Cardiac septum (tissue), 1 donor: ENCODE results near the gene TTC31. TPM values are rescaled to one million over a fixed set of nuclear protein-coding genes. Genes with fewer than 3 reads are reported as not detected.
"Not testable (repeated sequence)": the region's sequence is repeated elsewhere in the genome, so short reads cannot be mapped to it uniquely, and the experiment has no call there.

Source experiments
- DNase-seq: peaks from one replicate; pipeline ENCODE4 v3.0.0-alpha.2; 2020; ENCODE audit warnings: low spot score
- intact Hi-C: fragments of 100-400 bp; cut with DNase I; formaldehyde crosslinking; loops from one replicate; pipeline ENCODE4 v1.14.0; 2022
- total RNA-seq: library from RNA; stranded (reverse); fragmentation: NEBNext Ultra II Directional; extraction: Animal tissue kit (Norgen Biotek cat#: 25700); gene quantifications from one replicate; pipeline ENCODE4 v1.2.1, GENCODE V29; 2021
- donor health status: DM: no; HTN: no; CAD: no.

The TTC31 gene
- total RNA-seq, 1 donor from 2014 or later = 11.2 TPM

- DNase-seq = no peak
- intact Hi-C loops = no loop called here
Observed at GRCh38 chr2:74474899-74475298, 8.0 kb upstream of the TTC31 start.

GRCh38 chr2:74481431-74481830 is 1.4 kb upstream of the TTC31 start:
- DNase-seq = no peak
- intact Hi-C loops = no loop called here

- no peak for DNase-seq
- intact Hi-C loops = loop anchor here (1.0 kb wide), 1 partner anchor 47 kb away; the partner anchor contains the start of genes AUP1 and HTRA2
Observed at GRCh38 chr2:74481961-74482800, 700 bp upstream of the TTC31 start.

- not testable (repeated sequence) for DNase-seq
- intact Hi-C loops = loop anchor here (1.0 kb wide), 2 partner anchors 29 to 104 kb away; no protein-coding TSS in a partner anchor
Observed at GRCh38 chr2:74483675-74484164, 839 bp downstream of the TTC31 start.

GRCh38 chr2:74486141-74486540 is 3.3 kb downstream of the TTC31 start:
- intact Hi-C loops = no loop called here
- DNase-seq = no peak

GRCh38 chr2:74488643-74489481 is 6.0 kb downstream of the TTC31 start:
- DNase-seq = no peak
- intact Hi-C loops = no loop called here

GRCh38 chr2:74489906-74490305 is 7.0 kb downstream of the TTC31 start:
- DNase-seq = no peak
- intact Hi-C loops = no loop called here

GRCh38 chr2:74491648-74492544 is 9.0 kb downstream of the TTC31 start:
- DNase-seq = no peak
- intact Hi-C loops = no loop called here

- intact Hi-C loops = no loop called here
- no peak for DNase-seq
Observed at GRCh38 chr2:74493546-74493945, 10.7 kb downstream of the TTC31 start.

- no peak for DNase-seq
- intact Hi-C loops = no loop called here
Observed at GRCh38 chr2:74495440-74495839, 12.6 kb downstream of the TTC31 start.

- DNase-seq = no peak
- intact Hi-C loops = no loop called here
Observed at GRCh38 chr2:74496997-74497776, 14.3 kb downstream of the TTC31 start.

GRCh38 chr2:74497777-74498499 is 15.1 kb downstream of the TTC31 start:
- no peak for DNase-seq
- intact Hi-C loops = no loop called here

GRCh38 chr2:74498500-74499266 is 15.8 kb downstream of the TTC31 start:
- intact Hi-C loops = no loop called here
- no peak for DNase-seq

- DNase-seq = no peak
- intact Hi-C loops = no loop called here
Observed at GRCh38 chr2:74499267-74499939, 16.5 kb downstream of the TTC31 start, which contains the start of gene LBX2. LBX2 (minus strand) TSS chr2:74499603; CDS start chr2:74499537, 66 bp downstream.

- intact Hi-C loops = loop anchor here (5.0 kb wide), 1 partner anchor 87 kb away; no protein-coding TSS in a partner anchor
- DNase-seq = no peak
Observed at GRCh38 chr2:74499940-74500577, 17.2 kb downstream of the TTC31 start.

GRCh38 chr2:74500578-74500946 is 17.7 kb downstream of the TTC31 start:
- DNase-seq = no peak
- intact Hi-C loops = loop anchor here (5.0 kb wide), 1 partner anchor 87 kb away; no protein-coding TSS in a partner anchor
